Midbrain (tissue), 1 donor: ENCODE measurements around the gene LRMDA.
"Not testable (repeated sequence)": the region's sequence is repeated elsewhere in the genome, so short reads cannot be mapped to it uniquely, and the experiment has no call there.

ENCODE experiments used
- DNase-seq: peaks from one replicate; lab custom pipeline; 2025; lab: John Stamatoyannopoulos, UW

LRMDA gene

DNA sequence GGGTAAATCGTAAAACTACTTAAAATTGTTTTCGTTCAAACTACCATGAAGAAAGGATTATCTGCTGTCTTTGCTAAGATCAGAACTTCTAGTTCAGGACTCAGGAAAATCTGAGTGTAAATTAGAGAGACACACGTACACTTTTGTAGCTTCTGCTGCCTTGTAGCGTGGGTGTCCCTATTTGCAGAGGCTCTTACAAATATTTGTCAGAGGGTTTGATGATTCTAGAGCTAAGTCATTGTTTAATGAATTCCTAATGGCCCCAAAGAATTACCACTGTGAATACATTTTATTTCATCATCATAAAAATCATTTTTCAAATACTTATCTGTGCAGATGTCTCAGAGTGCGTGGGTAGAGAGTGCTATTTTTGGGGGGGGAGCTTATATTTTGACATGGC, 314.9 kb downstream of the LRMDA start:
- no peak for DNase-seq

- not testable (repeated sequence) for DNase-seq
These were observed 318.9 kb downstream of the LRMDA start for GRCh38 chr10:75750093-75750875.

GRCh38 chr10:75751232-75751631, 319.8 kb downstream of the LRMDA start:
- DNase-seq: no peak

DNA sequence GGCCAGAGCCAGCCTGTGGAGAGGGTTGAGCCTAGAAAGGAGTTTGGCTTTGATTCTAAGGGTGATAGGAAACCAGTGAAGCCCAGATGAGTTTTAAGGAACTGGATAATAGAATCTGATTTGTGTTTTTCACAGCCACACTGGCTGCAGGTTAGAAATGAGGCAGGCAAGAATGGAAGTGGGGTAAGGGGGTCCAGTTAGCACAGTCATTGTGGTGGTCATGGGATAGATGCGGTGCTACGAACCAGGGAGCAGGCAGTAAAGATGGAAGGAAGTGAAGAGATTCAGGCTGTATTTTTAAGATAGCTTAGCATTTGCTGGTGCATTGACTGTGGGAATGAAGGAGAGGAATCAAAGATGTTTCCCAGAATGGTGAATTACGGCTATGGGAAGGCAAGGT, 322.2 kb downstream of the LRMDA start:
- no peak for DNase-seq

- no peak for DNase-seq
These were observed 322.8 kb downstream of the LRMDA start for GRCh38 chr10:75754096-75754831.

DNA sequence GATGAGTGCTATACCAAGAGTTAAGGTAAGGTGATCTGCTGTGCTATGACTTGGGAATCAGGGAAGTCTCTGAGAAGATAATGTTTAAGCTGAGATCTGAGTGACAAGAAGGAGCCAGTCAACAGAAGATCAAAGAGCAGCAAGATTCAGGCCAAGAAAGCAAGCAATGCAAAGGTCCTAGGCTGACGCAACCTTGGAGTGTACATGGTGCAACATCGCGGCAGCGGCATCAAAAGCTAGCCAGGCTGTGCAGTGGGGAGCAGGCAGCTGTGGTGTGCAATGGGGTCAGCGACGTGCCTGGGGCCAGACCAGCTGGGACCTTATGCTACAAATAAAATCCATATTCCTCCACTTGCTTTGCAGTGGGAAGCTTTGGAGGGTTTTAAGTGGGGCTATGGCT, 324.1 kb downstream of the LRMDA start:
- DNase-seq: no peak

- no peak for DNase-seq
These were observed 329.9 kb downstream of the LRMDA start for GRCh38 chr10:75761289-75761688.

DNA sequence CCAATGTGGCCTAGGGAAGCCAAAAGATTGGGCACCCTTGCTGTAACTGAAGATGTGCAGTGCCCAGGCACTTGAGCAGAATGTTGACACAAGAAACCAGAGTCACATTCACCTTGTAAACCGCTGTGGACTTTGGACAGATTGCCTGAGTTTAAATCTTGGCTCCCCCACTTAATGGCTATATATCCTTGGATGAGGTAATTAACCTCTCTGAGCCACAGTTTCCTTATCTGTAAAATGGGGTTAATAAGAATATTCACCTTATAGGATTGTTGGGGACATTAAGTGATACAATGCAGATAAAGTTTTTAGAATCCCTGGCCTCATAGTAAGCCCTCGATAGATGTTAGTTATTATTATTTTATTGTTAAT, 331.0 kb downstream of the LRMDA start:
- no peak for DNase-seq

- no peak for DNase-seq
These were observed 332.2 kb downstream of the LRMDA start for GRCh38 chr10:75763652-75764051.

DNA sequence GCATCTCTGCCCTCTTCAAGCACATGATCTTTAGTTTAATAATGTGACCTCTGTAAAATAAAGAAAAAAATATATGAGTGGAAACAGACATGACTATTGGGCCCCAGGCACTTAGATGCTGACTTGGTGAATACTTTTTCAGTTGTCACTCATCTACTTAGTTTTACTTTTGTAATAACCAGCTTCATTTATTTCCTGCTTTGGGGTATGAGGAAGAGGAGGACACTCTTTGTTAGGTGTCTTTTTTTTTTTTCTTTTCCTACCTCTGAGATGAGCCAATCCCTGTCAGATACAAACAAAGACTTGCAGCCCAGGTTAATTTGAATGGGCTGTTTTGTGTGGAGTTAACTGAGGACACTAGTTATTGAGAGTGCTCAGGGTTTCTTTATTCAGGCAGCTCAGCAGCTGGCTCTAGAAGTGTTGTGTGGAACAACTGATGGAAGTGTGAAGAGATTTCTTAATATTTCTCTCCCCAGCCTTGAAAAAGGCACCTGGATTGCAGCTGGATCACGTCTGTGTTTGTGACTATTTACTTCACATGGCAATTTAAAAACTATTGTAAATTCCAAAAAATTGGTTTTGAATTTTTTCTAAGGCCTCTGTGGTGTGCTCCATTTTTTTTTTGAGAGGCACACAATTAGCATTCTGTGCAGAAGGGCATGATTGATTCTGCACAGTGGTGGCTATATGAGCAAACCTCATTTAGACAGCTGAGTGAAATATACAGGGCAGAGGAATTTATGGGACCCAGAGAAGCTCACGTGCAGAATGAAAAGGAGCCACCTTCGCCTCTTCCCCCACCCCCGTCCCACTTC, 333.8 kb downstream of the LRMDA start:
- DNase-seq: no peak

DNA sequence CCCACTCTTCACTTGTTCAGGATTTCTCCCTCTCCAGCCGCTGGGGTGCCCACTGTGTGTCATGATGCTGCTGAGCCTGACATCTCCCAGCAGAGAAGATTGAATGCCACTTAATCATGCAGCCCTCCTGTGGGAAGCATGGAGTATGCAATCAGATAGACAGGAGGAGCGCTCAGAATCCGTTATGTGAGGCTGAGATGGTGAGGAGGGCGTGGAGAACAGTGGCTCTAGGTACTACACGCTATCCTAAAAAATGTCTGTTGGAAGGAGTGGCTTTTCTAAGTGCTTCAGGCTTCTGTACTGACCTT, 334.3 kb downstream of the LRMDA start:
- no peak for DNase-seq

DNA sequence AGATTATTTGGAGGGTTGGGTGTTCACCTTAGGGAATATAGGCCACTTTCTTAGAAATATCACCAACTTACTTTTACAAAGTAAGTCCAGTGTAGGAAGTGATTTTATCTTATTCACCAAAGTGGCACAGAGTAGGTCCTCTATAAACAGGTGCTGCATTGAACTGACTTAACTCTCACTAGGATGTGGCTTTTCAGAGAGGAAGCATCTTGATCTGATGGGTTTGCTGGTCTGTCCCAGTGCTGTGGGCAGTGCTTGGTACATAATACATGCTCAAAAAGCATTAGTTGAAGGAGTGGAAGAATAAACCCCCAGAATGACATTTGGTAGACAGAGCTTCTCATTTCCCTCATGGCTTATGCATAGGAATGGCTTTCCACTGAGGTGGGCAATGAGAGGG, 334.7 kb downstream of the LRMDA start:
- DNase-seq: no peak

DNA sequence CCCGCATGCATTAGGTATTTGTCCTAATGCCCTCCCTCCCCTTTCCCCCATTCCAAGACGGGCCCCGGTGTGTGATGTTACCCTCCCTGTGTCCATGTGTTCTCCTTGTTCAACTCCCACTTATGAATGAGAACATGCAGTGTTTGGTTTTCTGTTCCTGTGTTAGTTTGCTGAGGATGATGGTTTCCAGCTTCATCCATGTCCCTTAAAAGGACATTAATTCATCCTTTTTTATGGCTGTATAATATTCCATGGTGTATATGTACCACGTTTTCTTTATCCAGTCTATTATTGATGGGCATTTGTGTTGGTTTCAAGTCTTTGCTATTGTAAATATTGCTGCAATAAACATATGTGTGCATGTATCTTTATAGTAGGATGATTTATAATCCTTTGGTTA, 335.3 kb downstream of the LRMDA start:
- DNase-seq: not testable (repeated sequence)

- DNase-seq: no peak
These were observed 339.2 kb downstream of the LRMDA start for GRCh38 chr10:75770626-75771081.

- DNase-seq: no peak
These were observed 340.2 kb downstream of the LRMDA start for GRCh38 chr10:75771606-75772005.

GRCh38 chr10:75772153-75772887, 340.9 kb downstream of the LRMDA start:
- DNase-seq: peak; percentile 6

DNA sequence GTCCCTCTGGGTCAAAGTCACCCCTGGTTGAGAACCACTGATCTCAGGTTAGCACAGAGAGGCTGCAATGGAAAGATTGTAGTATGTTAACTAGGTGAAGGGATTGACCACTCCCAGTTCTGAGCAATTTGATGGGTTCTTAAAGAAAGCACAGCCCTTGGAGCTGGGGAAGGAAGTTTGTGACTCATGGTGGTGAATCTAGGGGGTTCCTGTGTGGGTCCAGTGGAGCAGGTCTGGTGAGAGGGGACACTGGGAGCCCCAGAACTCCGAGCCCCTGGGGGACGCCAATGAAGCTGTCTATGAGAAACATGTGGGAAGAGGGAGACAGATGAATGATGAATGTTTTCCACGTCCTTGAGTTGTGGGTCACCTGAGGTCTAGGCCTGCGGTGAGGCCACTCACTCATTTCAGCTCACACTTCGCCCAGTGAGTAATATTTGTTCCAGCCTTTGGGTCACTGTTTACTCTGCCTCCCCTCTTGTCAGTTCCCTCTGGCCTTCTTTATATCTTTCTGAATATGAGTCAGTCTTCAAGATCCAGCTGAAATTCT, 341.9 kb downstream of the LRMDA start:
- no peak for DNase-seq

- no peak for DNase-seq
These were observed 342.7 kb downstream of the LRMDA start for GRCh38 chr10:75773813-75774782.

- no peak for DNase-seq
These were observed 343.5 kb downstream of the LRMDA start for GRCh38 chr10:75774783-75775490.
